OCI-LY1 (cell line): Measurements from ENCODE around the gene LARP4B.

Experiments
- H2AFZ ChIP-seq: fragments of 200-600 bp; sonication (generic), shearing (Covaris generic); 2 replicates; pipeline ENCODE4 v1.6.0; 2014; ENCODE audit warnings: antibody characterized with exemption, mild to moderate bottlenecking, low read length
- H3F3A ChIP-seq: fragments of 200-600 bp; sonication (generic), shearing (Covaris generic); 2 replicates; pipeline ENCODE4 v1.6.0; 2014; ENCODE audit warnings: mild to moderate bottlenecking, antibody characterized with exemption, low read length, moderate library complexity; ENCODE audit not compliant: insufficient read depth
- H3K27ac ChIP-seq: fragments of 200-600 bp; sonication (generic); 2 replicates; pipeline ENCODE4 v1.5.1; 2014; ENCODE audit warnings: low read length, mixed run types, mild to moderate bottlenecking, low read depth; ENCODE audit not compliant: poor library complexity, severe bottlenecking
- H3K27me3 ChIP-seq: fragments of 200-600 bp; sonication (generic); 2 replicates; pipeline ENCODE4 v1.6.0; 2014; ENCODE audit warnings: antibody characterized with exemption, mild to moderate bottlenecking, low read length, moderate library complexity; ENCODE audit not compliant: insufficient read depth
- H3K36me3 ChIP-seq: fragments of 200-600 bp; sonication (generic); 2 replicates; pipeline ENCODE4 v1.6.1; 2014; ENCODE audit warnings: mild to moderate bottlenecking, antibody characterized with exemption, low read length, moderate library complexity, mixed read lengths; ENCODE audit not compliant: insufficient read depth
- H3K4me1 ChIP-seq: fragments of 200-600 bp; sonication (generic); 2 replicates; pipeline ENCODE4 v1.5.1; 2014; ENCODE audit warnings: mild to moderate bottlenecking, low read length, moderate library complexity; ENCODE audit not compliant: insufficient read depth, severe bottlenecking
- H3K4me2 ChIP-seq: fragments of 200-600 bp; sonication (generic), shearing (Covaris generic); 2 replicates; pipeline ENCODE4 v1.6.1; 2014; ENCODE audit warnings: low read length
- H3K4me3 ChIP-seq: fragments of 200-600 bp; sonication (generic); 2 replicates; pipeline ENCODE4 v1.5.1; 2014; ENCODE audit warnings: low read length, low read depth, mild to moderate bottlenecking, mixed read lengths; ENCODE audit not compliant: poor library complexity, severe bottlenecking
- H3K79me2 ChIP-seq: fragments of 200-600 bp; shearing (Covaris generic); 2 replicates; pipeline ENCODE4 v1.6.1; 2016; ENCODE audit warnings: mixed run types, low read length, mixed read lengths; ENCODE audit not compliant: insufficient read depth
- H3K9ac ChIP-seq: fragments of 200-600 bp; sonication (generic), shearing (Covaris generic); 2 replicates; pipeline ENCODE4 v1.6.1; 2014; ENCODE audit warnings: mild to moderate bottlenecking, low read length, mixed read lengths
- H3K9me2 ChIP-seq: fragments of 200-600 bp; sonication (generic), shearing (Covaris generic); 2 replicates; pipeline ENCODE4 v1.6.1; 2014; ENCODE audit warnings: low read depth, mild to moderate bottlenecking, low read length, mixed read lengths
- H3K9me3 ChIP-seq: fragments of 200-600 bp; shearing (Covaris generic); 2 replicates; pipeline ENCODE4 v1.6.1; 2014; ENCODE audit warnings: low read length, mixed read lengths
- H4K20me1 ChIP-seq: fragments of 200-600 bp; sonication (generic), shearing (Covaris generic); 2 replicates; pipeline ENCODE4 v1.6.0; 2016; ENCODE audit warnings: mild to moderate bottlenecking, low read length; ENCODE audit not compliant: insufficient read depth
- EZH2 ChIP-seq: fragments of 200-600 bp; sonication (generic), shearing (Covaris generic); IDR thresholded peaks from 2 replicates; pipeline ENCODE4 v1.8.0; 2017; ENCODE audit warnings: borderline replicate concordance, mixed run types, mild to moderate bottlenecking, antibody characterized with exemption, low read length, moderate library complexity, mixed read lengths
- TF ChIP-seq, protein P1 (sequence below): fragments of 200-600 bp; sonication (generic), shearing (Covaris generic); IDR thresholded peaks from 2 replicates; pipeline ENCODE4 v1.5.1; 2017; ENCODE audit warnings: mild to moderate bottlenecking, antibody characterized with exemption, low read length, moderate library complexity, mixed read lengths

The LARP4B gene

DNA sequence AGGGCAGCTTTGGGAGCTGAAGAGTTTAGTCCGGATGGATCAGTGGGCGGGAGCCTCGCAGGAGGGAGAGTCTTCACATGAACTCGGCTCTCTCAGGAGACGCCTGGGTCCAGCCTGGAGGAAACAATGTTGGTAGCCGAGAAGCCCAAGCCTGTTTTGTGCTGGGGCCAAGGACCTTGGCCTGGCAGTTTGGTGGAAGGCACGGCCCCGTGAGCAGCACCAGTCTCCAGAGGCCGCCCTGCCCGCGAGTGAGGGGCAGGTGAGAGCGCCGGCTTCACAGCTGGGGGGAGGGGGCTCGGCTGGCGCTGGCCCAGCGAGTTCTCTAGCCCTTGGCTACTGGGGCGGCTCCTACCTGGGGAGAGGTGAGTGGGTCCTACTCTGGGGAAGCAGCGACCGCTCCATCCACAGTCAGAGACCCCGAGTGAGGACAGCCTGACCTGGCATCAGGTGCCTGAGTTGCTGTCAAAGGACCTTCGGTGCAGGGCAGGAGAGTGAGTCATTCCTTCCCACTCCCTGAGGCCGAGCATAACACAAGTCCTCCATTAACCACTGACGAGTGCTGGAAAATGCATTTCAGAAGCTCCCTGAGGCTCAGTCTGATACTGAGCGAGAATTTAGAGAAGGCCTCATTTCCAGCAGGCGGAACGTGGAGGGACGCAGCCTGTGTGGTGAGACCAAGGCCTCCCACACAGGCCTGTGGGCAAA, 152.7 kb downstream of the LARP4B start:
- no peaks in the 10 kb centered on the region for H4K20me1 ChIP-seq
- H3K4me3 ChIP-seq, result no peak overlapping the region
- H3K79me2 ChIP-seq, result no peaks in the 10 kb centered on the region
- H3K4me2 ChIP-seq, result no peak overlapping the region
- no peaks in the 10 kb centered on the region for H3K9me3 ChIP-seq
- no peaks in the 10 kb centered on the region for H3F3A ChIP-seq
- no peaks in the 10 kb centered on the region for H3K9me2 ChIP-seq
- no peak overlapping the region for H3K9ac ChIP-seq
- no peaks in the 10 kb centered on the region for H3K36me3 ChIP-seq
- no peak overlapping the region for H2AFZ ChIP-seq
- no peak for TF ChIP-seq EZH2
- TF ChIP-seq, protein P1, sequence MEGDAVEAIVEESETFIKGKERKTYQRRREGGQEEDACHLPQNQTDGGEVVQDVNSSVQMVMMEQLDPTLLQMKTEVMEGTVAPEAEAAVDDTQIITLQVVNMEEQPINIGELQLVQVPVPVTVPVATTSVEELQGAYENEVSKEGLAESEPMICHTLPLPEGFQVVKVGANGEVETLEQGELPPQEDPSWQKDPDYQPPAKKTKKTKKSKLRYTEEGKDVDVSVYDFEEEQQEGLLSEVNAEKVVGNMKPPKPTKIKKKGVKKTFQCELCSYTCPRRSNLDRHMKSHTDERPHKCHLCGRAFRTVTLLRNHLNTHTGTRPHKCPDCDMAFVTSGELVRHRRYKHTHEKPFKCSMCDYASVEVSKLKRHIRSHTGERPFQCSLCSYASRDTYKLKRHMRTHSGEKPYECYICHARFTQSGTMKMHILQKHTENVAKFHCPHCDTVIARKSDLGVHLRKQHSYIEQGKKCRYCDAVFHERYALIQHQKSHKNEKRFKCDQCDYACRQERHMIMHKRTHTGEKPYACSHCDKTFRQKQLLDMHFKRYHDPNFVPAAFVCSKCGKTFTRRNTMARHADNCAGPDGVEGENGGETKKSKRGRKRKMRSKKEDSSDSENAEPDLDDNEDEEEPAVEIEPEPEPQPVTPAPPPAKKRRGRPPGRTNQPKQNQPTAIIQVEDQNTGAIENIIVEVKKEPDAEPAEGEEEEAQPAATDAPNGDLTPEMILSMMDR, result no peak
- H3K27ac ChIP-seq, result no peak overlapping the region
- 0 out of 2 replicates have a peak, but pooled peaks cover under 1% of the 10 kb centered on the region for H3K27me3 ChIP-seq
- peaks cover 6% of the 10 kb centered on the region for H3K4me1 ChIP-seq

DNA sequence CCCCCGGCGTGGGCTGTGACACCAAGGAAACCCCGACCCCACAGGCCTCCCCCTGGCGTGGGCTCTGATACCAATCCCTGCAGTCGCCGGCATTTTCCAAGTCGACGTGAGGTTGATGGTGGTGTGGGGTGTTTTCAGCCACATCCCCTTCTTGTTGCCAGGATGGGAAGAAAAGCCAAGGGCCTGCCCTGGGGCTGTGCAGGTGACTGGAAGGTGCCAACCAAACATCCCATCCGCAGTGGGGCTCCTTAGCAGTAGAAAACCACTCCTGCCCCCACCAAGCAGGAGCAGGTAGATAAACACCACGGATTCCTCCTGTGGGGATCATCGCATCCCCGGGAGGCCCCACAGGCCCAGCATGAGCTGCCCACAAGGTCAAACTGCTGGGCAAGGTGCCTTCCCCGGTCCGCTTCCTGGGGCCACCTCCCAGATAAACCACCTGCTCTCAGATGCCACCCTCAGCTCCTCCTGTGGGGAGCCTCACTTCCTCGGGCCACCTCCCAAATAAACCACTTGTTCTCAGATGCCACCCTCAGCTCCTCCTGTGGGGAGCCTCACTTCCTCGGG, 153.5 kb downstream of the LARP4B start:
- H3K9me3 ChIP-seq, result no peaks in the 10 kb centered on the region
- no peaks in the 10 kb centered on the region for H3K79me2 ChIP-seq
- 0 out of 2 replicates have a peak, but pooled peaks cover 4% of the 10 kb centered on the region for H3K27me3 ChIP-seq
- H3K9me2 ChIP-seq, result no peaks in the 10 kb centered on the region
- H3K4me2 ChIP-seq, result no peak overlapping the region
- H3F3A ChIP-seq, result no peaks in the 10 kb centered on the region
- H3K36me3 ChIP-seq, result no peaks in the 10 kb centered on the region
- no peak overlapping the region for H2AFZ ChIP-seq
- TF ChIP-seq, protein P1, result no peak
- no peak overlapping the region for H3K9ac ChIP-seq
- no peak overlapping the region for H3K27ac ChIP-seq
- H4K20me1 ChIP-seq, result no peaks in the 10 kb centered on the region
- no peak overlapping the region for H3K4me3 ChIP-seq
- H3K4me1 ChIP-seq, result peaks cover 6% of the 10 kb centered on the region

DNA sequence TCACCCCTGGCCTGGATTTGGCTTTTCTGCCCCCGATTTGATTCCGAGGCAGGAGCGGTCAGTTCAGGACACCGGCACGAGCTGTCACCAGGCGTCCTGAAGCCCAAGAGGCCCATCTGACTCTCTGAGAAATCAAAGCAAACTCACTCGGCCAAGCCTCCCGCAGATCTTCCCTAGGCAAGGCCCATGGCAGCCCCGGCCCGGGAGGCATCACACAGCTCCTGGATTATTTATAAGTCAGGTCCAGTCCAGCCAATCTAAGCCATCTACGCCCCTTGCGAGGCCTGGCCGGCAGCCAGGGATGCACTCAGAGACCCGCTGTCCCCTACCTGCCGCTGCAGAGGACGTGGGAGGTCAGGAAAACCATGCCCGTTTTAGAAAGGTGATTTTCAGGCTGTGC, 154.7 kb downstream of the LARP4B start:
- Histone ChIP-seq H4K20me1 (no peaks in the 10 kb centered on the region), H3K4me3 (no peak overlapping the region), H3K27ac (no peak overlapping the region), H3K79me2 (no peaks in the 10 kb centered on the region), H3K4me1 (peaks cover 6% of the 10 kb centered on the region), H3K4me2 (no peak overlapping the region), H3K9ac (no peak overlapping the region), H3K9me3 (no peaks in the 10 kb centered on the region), H3F3A (no peaks in the 10 kb centered on the region), H2AFZ (no peak overlapping the region), H3K9me2 (no peaks in the 10 kb centered on the region), H3K27me3 (0 out of 2 replicates have a peak, but pooled peaks cover 4% of the 10 kb centered on the region), H3K36me3 (no peaks in the 10 kb centered on the region)
- TF ChIP-seq, protein P1, result no peak
- TF ChIP-seq EZH2, result no peak
